ENCODE measurements around the gene FBXL4.

GRCh38 chr6:98977671-98978292, 30.0 kb upstream of the FBXL4 start:
- TF ChIP-seq SIRT6 (IDR thresholded peaks at IDR 0.05; ENCODE audit: low read length) (no peak), CTCF (IDR thresholded peaks at IDR 0.05; ENCODE audit: control extremely low read depth in 1 of 3, insufficient read depth in 1 of 3, low read depth in 1 of 3, low read length in 3 of 3) (no peak), TAF1 (IDR thresholded peaks at IDR 0.05; ENCODE audit: low read depth, low read length) (no peak), E2F6 (IDR thresholded peaks at IDR 0.05) (no peak), POLR2A (IDR thresholded peaks at IDR 0.05; ENCODE audit: control extremely low read depth in 1 of 2, low read depth in 2 of 2, low read length in 2 of 2) (no peak), CEBPB (IDR thresholded peaks at IDR 0.05; ENCODE audit: low read depth, low read length) (no peak), TBP (IDR thresholded peaks at IDR 0.05; ENCODE audit: low read depth, low read length) (no peak), BRCA1 (IDR thresholded peaks at IDR 0.05; ENCODE audit: low read depth, low read length) (no peak), CHD1 (IDR thresholded peaks at IDR 0.05; ENCODE audit: low read depth, low read length) (no peak)

Measured in H1 (cell line).